Stimulated activated naive CD4-positive, alpha-beta T cell treated with Interleukin-2 at 50 U/mL for 16 hours (primary cell): ENCODE results near the gene ZNF423.

Experiments
- DNase-seq: peaks from one replicate; lab custom pipeline; 2025; lab: John Stamatoyannopoulos, UW

Gene ZNF423

GRCh38 chr16:49491106-49491670 lies 364.7 kb downstream of the ZNF423 start:
- no peak for DNase-seq

DNA sequence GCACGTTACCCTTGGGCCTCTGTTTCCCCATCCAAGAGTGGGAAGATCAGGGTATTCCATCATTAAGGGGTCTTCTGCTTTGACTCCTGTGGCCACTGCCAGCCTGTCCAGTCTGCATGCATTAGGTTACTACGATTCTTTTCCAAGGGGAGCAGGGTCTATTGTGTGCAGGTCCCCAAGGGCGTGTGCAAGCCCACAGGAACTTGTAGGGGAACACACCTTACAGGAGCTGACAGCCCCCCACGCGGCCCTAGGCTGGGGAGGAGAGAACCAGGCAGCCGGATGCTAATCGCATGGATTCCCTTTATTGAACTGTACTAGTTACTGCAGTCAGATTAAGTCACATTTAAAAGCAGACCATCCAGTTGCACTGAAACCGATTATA lies 365.6 kb downstream of the ZNF423 start:
- DNase-seq, result no peak

- DNase-seq, result no peak
Observed at GRCh38 chr16:49489686-49490320, 366.1 kb downstream of the ZNF423 start.

- DNase-seq, result no peak
Observed at GRCh38 chr16:49488740-49489525, 367.0 kb downstream of the ZNF423 start.

GRCh38 chr16:49488336-49488735 lies 367.6 kb downstream of the ZNF423 start:
- DNase-seq, result no peak

DNA sequence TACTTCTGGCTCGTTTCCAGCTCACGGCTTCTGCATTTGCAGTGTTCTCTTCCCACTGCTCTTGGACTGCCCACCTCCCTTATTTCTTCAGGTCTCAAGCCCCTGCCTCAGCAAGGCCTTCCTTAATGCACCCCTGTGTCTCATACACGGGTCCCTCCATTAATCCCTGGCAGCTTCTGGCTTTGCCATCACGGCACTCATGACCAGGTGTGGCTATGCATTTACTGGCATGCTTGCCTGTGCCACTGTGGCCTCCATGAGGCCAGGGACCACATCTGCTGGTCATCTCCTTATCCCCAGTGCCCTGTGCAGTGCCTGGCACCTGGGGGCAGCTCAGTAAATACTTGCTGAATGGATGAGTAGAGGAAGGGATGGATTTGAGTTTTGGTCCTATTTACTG lies 368.2 kb downstream of the ZNF423 start:
- DNase-seq, result no peak

- no peak for DNase-seq
Observed at GRCh38 chr16:49486400-49486799, 369.5 kb downstream of the ZNF423 start.

GRCh38 chr16:49485663-49486062 lies 370.2 kb downstream of the ZNF423 start:
- no peak for DNase-seq

GRCh38 chr16:49484936-49485335 lies 371.0 kb downstream of the ZNF423 start:
- DNase-seq, result no peak

- DNase-seq, result no peak
Observed at GRCh38 chr16:49484451-49484849, 371.5 kb downstream of the ZNF423 start.

DNA sequence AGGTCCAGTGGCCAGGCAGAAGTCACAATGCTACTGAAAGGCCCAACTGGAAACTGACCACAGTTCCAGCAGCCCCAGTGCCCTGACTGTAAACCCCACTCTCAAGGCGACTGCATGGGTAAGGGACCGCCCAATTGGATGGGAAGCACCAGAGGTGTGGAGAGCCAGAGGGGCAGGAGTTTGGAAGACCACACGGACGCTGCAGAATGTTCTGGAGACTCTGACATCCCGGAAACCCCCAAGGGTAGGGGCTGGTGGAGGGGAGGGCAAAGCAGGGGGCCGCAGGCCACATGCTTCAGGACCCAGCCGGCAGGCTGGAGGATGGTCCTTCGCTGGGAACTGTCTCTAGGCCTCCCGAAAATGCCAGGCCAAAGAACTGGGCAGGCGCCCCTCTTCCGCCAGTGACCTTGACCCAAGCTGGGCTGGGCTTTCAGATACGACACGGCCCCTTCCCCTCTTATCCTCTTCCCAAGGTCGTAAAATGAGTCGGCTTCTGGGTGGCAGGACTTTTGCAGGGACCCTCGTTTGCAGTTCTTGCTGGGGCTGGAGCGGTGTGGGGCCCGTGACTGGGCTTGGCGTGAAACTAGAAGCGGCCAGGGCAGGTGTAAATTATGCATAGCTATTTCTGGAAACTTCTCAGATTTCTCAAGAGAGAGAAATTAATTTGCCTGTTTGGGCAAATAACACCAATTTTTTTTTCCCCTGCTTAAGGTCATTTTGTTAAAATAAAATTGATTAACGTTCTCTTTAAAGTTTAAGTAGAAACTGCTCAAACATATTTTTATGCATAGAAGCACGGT lies 372.1 kb downstream of the ZNF423 start:
- no peak for DNase-seq

- no peak for DNase-seq
Observed at GRCh38 chr16:49483251-49483650, 372.7 kb downstream of the ZNF423 start.

DNA sequence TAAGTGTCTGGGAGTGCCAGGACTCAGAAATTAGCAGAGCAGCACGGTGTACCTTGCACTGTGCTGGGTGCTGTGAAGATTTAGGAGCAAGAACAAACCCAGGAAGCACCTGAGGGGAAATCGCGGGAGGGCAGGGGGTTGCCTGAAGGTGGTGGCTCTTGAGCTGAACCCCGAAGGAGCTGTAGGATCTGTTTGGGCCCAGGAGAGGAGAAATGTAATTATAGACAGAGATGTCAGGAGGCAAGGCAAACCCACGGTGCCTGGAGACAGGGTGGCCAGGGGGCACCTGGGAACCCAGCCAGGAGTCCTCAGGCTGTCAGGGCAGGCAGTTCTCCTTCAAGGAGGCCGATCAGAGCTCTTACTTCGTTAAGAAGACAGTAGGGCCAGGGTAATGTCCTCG lies 373.2 kb downstream of the ZNF423 start:
- no peak for DNase-seq

GRCh38 chr16:49478616-49479015 lies 377.3 kb downstream of the ZNF423 start:
- DNase-seq, result no peak

GRCh38 chr16:49478107-49478506 lies 377.8 kb downstream of the ZNF423 start:
- DNase-seq, result no peak

DNA sequence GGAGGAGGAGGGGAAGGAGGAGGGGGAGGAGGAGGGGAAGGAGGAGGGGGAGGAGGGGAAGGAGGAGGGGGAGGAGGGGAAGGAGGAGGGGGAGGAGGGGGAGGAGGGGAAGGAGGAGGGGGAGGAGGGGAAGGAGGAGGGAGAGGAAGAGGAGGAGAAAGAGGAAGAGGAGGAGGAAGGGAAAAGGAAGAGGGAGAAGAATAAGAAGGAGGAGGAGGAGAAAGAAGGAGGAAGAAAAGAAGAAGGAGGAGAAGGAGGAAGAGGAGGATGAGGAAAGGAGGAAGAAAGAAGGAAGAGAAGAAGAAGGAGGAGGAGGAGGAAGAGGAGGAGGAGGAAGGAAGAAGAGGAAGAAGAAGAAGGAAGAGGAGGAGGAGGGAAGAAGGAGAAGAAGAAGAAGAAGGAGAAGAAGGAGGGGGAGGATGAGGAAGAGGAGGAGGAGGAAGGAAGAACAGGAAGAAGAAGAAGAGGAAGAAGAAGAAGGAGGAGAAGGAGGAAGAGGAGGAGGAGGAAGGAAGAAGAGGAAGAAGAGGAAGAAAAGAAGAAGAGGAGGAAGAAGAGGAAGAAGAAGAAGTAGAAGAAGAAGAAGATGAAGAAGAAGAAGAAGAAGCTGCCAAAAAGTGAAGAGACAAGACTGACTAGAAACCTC lies 378.5 kb downstream of the ZNF423 start:
- DNase-seq, result no peak

DNA sequence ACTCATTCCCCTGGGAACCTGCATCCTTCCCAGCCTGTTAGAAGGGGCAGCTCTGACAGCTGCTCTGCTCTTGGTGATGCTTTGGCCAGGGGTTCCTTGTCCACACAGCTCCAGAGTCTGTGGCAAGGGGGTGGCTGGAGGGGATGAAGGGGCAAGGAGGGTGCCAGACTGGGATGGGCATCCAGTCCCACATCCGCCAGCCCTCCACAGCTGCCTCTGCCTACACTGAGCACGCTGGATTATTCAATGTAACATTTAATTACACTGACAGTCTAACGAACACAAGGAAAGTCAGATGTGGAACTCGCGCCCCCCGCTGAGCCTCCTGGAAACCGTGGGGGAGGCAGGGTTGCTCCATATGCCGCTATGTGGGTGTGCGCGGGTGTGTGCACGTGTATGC lies 381.2 kb downstream of the ZNF423 start:
- DNase-seq, result no peak

DNA sequence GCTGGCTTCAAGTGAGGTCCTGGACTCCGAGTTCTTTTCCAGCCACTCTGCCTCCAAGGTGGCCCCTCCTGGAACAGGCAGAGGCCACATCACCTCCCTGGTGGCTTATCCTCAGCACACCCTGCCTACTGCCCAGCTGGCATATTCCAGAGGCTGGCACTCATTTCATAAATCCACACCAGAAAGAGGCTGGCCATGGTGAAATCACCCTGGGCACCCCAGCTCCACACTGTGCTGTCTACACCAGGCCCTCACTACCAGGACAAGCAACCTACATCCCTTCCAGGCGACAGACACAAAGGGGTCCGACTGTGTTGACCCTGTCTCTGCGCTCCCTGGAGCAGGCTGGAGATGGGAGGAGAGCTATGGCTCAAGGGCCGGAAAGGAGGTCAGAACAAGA lies 382.1 kb downstream of the ZNF423 start:
- no peak for DNase-seq

GRCh38 chr16:49473131-49473530 lies 382.8 kb downstream of the ZNF423 start:
- DNase-seq, result no peak

DNA sequence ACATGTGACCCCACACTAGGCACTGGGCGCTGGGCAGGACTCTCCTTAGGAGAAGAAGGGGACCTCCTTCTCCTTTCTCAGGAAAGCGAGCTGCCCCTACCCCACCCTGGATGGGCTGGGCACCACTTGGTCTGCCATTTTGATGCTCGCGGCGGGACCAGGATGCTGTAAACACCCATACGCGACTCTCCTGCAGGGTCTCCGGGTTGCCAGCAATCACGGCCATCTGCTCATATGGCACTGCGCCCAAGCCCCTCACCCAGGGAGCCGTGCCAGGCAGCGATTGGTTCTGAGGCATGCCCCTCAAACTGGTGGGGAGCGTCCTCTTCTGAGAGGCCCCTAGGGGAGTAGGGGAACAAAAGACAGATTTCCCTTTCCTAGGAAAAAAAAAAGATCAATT lies 383.3 kb downstream of the ZNF423 start:
- no peak for DNase-seq

- no peak for DNase-seq
Observed at GRCh38 chr16:49471038-49471727, 384.7 kb downstream of the ZNF423 start.
